HG03025 (cell line): ENCODE measurements around the gene ANAPC16.
"Not testable (repeated sequence)": the region's sequence is repeated elsewhere in the genome, so short reads cannot be mapped to it uniquely, and the experiment has no call there.

Experiments
- ATAC-seq: cut with Tn5 transposase; IDR thresholded peaks from one replicate; pipeline ENCODE4 v1.9.1; 2021; ENCODE audit warnings: mild to moderate bottlenecking, moderate library complexity; ENCODE audit not compliant: unreplicated experiment, low FRiP score

The ANAPC16 gene

GRCh38 chr10:72276421-72277339 lies 60.9 kb downstream of the ANAPC16 start:
- ATAC-seq: no peak

GRCh38 chr10:72277340-72277995 lies 61.7 kb downstream of the ANAPC16 start:
- no peak for ATAC-seq

- ATAC-seq: no peak
These were observed 62.3 kb downstream of the ANAPC16 start for GRCh38 chr10:72277996-72278667.

- no peak for ATAC-seq
These were observed 63.0 kb downstream of the ANAPC16 start for GRCh38 chr10:72278668-72279393.

- not testable (repeated sequence) for ATAC-seq
These were observed 63.8 kb downstream of the ANAPC16 start for GRCh38 chr10:72279587-72279986.

GRCh38 chr10:72283131-72283530 lies 67.3 kb downstream of the ANAPC16 start:
- no peak for ATAC-seq
